IMR-90 (cell line): ENCODE measurements around the gene PDGFA. TPM values are rescaled to one million over a fixed set of nuclear protein-coding genes. Genes with fewer than 3 reads are reported as not detected.

ENCODE experiments used
- ATAC-seq: fragments of 200-7000 bp; cut with Tn5 transposase; 2 replicates; pipeline ENCODE4 v1.9.1; 2020; ENCODE audit warnings: low read depth, mild to moderate bottlenecking, moderate library complexity
- BruUV-seq: library from RNA; stranded (reverse); fragments of 400-500 nt; replicated peaks from 2 replicates; lab custom pipeline; 2021; lab: Mats Ljungman, UMichigan
- CTCF ChIA-PET: fragments of 300-600 bp; formaldehyde crosslinking; extraction: SDS; loops from one replicate; lab custom pipeline; 2021; ENCODE audit warnings: antibody characterized with exemption; lab: Yijun Ruan, JAX
- POLR2A ChIA-PET: fragments of 300-600 bp; sonication (Branson Sonifier 250); formaldehyde crosslinking; loops from one replicate; lab custom pipeline; 2022; ENCODE audit warnings: antibody characterized with exemption; ENCODE audit not compliant: unreplicated experiment; lab: Charles Lee
- DNase-seq: peaks from one replicate; pipeline ENCODE4 v3.0.0; 2013
- H2AFZ ChIP-seq: replicated peaks from 2 replicates; pipeline ENCODE3; 2013; ENCODE audit warnings: low read length, mild to moderate bottlenecking; ENCODE audit not compliant: poor library complexity
- H2AK5ac ChIP-seq: 2 replicates; pipeline ENCODE4 v1.6.1; 2013; ENCODE audit warnings: low read depth, low read length, inconsistent platforms
- H2AK9ac ChIP-seq: replicated peaks from 2 replicates; pipeline ENCODE3; 2013; ENCODE audit warnings: mild to moderate bottlenecking, low read depth, low read length, moderate library complexity; ENCODE audit not compliant: poor library complexity
- H2BK120ac ChIP-seq: 2 replicates; pipeline ENCODE4 v1.6.1; 2013; ENCODE audit warnings: low read depth, low read length, inconsistent platforms
- H2BK15ac ChIP-seq: 3 replicates; pipeline ENCODE4 v1.6.1; 2013; ENCODE audit warnings: low read depth, low read length, inconsistent platforms
- H2BK20ac ChIP-seq: 2 replicates; pipeline ENCODE4 v1.6.1; 2013; ENCODE audit warnings: low read depth, mild to moderate bottlenecking, inconsistent platforms, low read length, moderate library complexity
- H2BK5ac ChIP-seq: 2 replicates; pipeline ENCODE4 v1.6.1; 2013; ENCODE audit warnings: mild to moderate bottlenecking, low read depth, low read length, inconsistent platforms; ENCODE audit not compliant: poor library complexity, severe bottlenecking
- H3K14ac ChIP-seq: replicated peaks from 2 replicates; pipeline ENCODE4 v1.6.1; 2013; ENCODE audit warnings: low read depth, low read length, inconsistent platforms
- H3K18ac ChIP-seq: 2 replicates; pipeline ENCODE4 v1.6.1; 2013; ENCODE audit warnings: low read depth, low read length, control low read depth
- H3K23ac ChIP-seq: 2 replicates; pipeline ENCODE4 v1.6.1; 2013; ENCODE audit warnings: low read depth, low read length, inconsistent platforms
- H3K27ac ChIP-seq: 2 replicates; pipeline ENCODE4 v1.5.1; 2013; ENCODE audit warnings: mild to moderate bottlenecking, control low read depth, low read length; ENCODE audit not compliant: insufficient read depth
- H3K27me3 ChIP-seq: 2 replicates; pipeline ENCODE4 v1.6.1; 2013; ENCODE audit warnings: low read length; ENCODE audit not compliant: control insufficient read depth, insufficient read depth
- H3K36me3 ChIP-seq: 2 replicates; pipeline ENCODE4 v1.6.1; 2013; ENCODE audit warnings: low read length, mixed read lengths; ENCODE audit not compliant: control insufficient read depth, insufficient read depth
- H3K4ac ChIP-seq: 2 replicates; pipeline ENCODE4 v1.6.1; 2013; ENCODE audit warnings: low read depth, low read length, inconsistent platforms
- H3K4me1 ChIP-seq: 2 replicates; pipeline ENCODE4 v1.6.1; 2013; ENCODE audit warnings: low read length, mixed read lengths; ENCODE audit not compliant: control insufficient read depth, insufficient read depth
- H3K4me2 ChIP-seq: 2 replicates; pipeline ENCODE4 v1.6.1; 2013; ENCODE audit warnings: low read depth, mild to moderate bottlenecking, control low read depth, low read length, moderate library complexity
- H3K4me3 ChIP-seq: 2 replicates; pipeline ENCODE4 v1.5.1; 2013; ENCODE audit warnings: low read depth, mild to moderate bottlenecking, control low read depth, low read length, moderate library complexity; ENCODE audit not compliant: insufficient read depth
- H3K56ac ChIP-seq: 2 replicates; pipeline ENCODE4 v1.6.1; 2013; ENCODE audit warnings: low read length, inconsistent platforms; ENCODE audit not compliant: insufficient read depth; ENCODE audit errors: extremely low read depth
- H3K79me1 ChIP-seq, 2 experiments: 2 replicates each; pipeline ENCODE4 v1.6.1; 2013; ENCODE audit warnings: low read length in 2 of 2, inconsistent platforms in 1 of 2, low read depth in 1 of 2
- H3K9ac ChIP-seq: 2 replicates; pipeline ENCODE4 v1.6.1; 2013; ENCODE audit warnings: low read depth, low read length, control low read depth
- H3K9me1 ChIP-seq: 2 replicates; pipeline ENCODE4 v1.6.1; 2013; ENCODE audit warnings: low read length, inconsistent platforms; ENCODE audit not compliant: insufficient read depth
- H3K9me3 ChIP-seq: 2 replicates; pipeline ENCODE4 v1.6.1; 2013; ENCODE audit warnings: low read length; ENCODE audit not compliant: control insufficient read depth, insufficient read depth
- H4K20me1 ChIP-seq: 2 replicates; pipeline ENCODE4 v1.6.1; 2013; ENCODE audit warnings: low read length, inconsistent platforms; ENCODE audit not compliant: insufficient read depth
- H4K5ac ChIP-seq: 2 replicates; pipeline ENCODE4 v1.6.1; 2013; ENCODE audit warnings: mild to moderate bottlenecking, low read depth, low read length, control low read depth
- H4K8ac ChIP-seq, 2 experiments: 2 replicates each; pipeline ENCODE4 v1.6.1; 2013; ENCODE audit warnings: low read depth in 2 of 2, low read length in 2 of 2, control low read depth in 1 of 2, inconsistent platforms in 1 of 2
- H4K91ac ChIP-seq: 2 replicates; pipeline ENCODE4 v1.6.1; 2013; ENCODE audit warnings: low read depth, low read length, inconsistent platforms; ENCODE audit not compliant: insufficient read depth
- BHLHE40 ChIP-seq: fragments of 150-350 bp; IDR thresholded peaks from 2 replicates; pipeline ENCODE4 v1.6.1; 2016; ENCODE audit warnings: mild to moderate bottlenecking, low read depth, low read length
- CHD1 ChIP-seq: IDR thresholded peaks from 2 replicates; pipeline ENCODE4 v1.6.1; 2012; ENCODE audit warnings: low read depth, low read length, improper control_type of control experiment
- FOS ChIP-seq: fragments of 150-350 bp; IDR thresholded peaks from 2 replicates; pipeline ENCODE4 v1.6.1; 2016; ENCODE audit warnings: low read depth, low read length
- MAFK ChIP-seq: IDR thresholded peaks from 2 replicates; pipeline ENCODE4 v1.6.1; 2012; ENCODE audit warnings: low read depth, low read length, improper control_type of control experiment
- MAZ ChIP-seq: IDR thresholded peaks from 2 replicates; pipeline ENCODE4 v1.6.1; 2012; ENCODE audit warnings: low read depth, mild to moderate bottlenecking, low read length, improper control_type of control experiment, moderate library complexity, borderline replicate concordance
- MXI1 ChIP-seq: IDR thresholded peaks from 2 replicates; pipeline ENCODE4 v1.6.1; 2012; ENCODE audit warnings: low read depth, mild to moderate bottlenecking, low read length, moderate library complexity, borderline replicate concordance
- NFE2L2 ChIP-seq: fragments of 150-350 bp; IDR thresholded peaks from 2 replicates; pipeline ENCODE4 v1.6.1; 2016; ENCODE audit warnings: low read depth, mild to moderate bottlenecking, low read length
- POLR2A ChIP-seq: IDR thresholded peaks from 2 replicates; pipeline ENCODE4 v1.6.1; 2012; ENCODE audit warnings: mild to moderate bottlenecking, low read depth, low read length
- RFX5 ChIP-seq: IDR thresholded peaks from 2 replicates; pipeline ENCODE4 v1.8.0; 2012; ENCODE audit warnings: low read depth, mild to moderate bottlenecking, low read length, moderate library complexity
- SMC3 ChIP-seq: fragments of 150-350 bp; IDR thresholded peaks from 2 replicates; pipeline ENCODE4 v1.6.1; 2016; ENCODE audit warnings: low read depth, mild to moderate bottlenecking, antibody characterized with exemption, low read length, moderate library complexity
- whole genome bisulfite sequencing, 2 experiments: methylation state at CpG; one replicate each; pipeline versions ENCODE4 v1.1.5 to v1.1.7; 2013; ENCODE audit warnings: missing lambda C conversion rate in 2 of 2; ENCODE audit not compliant: insufficient read length in 1 of 2; ENCODE audit errors: extremely low coverage in 2 of 2; 5-methylcytosine and 5-hydroxymethylcytosine counted together
- dilution Hi-C: fragments of 300-500 bp; cut with HindIII; formaldehyde crosslinking; loops from one replicate; pipeline ENCODE4 v1.14.3; 2018; ENCODE audit warnings: low sequenced_read_pairs; ENCODE audit not compliant: unreplicated experiment
- in situ Hi-C: fragments of 300-500 bp; cut with MboI; formaldehyde crosslinking; loops from 3 replicates; pipeline ENCODE4 v1.14.3; 2019; ENCODE audit warnings: low sequenced_read_pairs, inconsistent platforms, mixed read lengths
- intact Hi-C: fragments of 100-400 bp; cut with micrococcal nuclease; formaldehyde crosslinking; loops from 2 replicates; pipeline ENCODE4 v1.10.0; 2022
- polyA plus RNA-seq, 3 experiments: library from polyadenylated mRNA; depleted of rRNA; stranded (reverse); fragments of >200 nt; gene quantifications; 2 replicates each; pipeline ENCODE4 v1.2.3, GENCODE V29; 2012; ENCODE audit warnings: low replicate concordance in 1 of 3
- total RNA-seq: library from RNA; depleted of rRNA; stranded (reverse); fragments of >200 nt; gene quantifications from 2 replicates; pipeline ENCODE4 v1.2.3, GENCODE V29; 2012
- TF ChIP-seq, protein P1 (sequence below): fragments of 150-350 bp; IDR thresholded peaks from 2 replicates; pipeline ENCODE4 v1.6.1; 2016; ENCODE audit warnings: low read depth, mild to moderate bottlenecking, low read length, moderate library complexity, borderline replicate concordance

The PDGFA gene
- total and polyA plus RNA-seq, 2 of the 4 experiments (the other 2 are of a cell fraction), result 3.3 to 3.8 TPM

GRCh38 chr7:567305-567883 lies 47.7 kb upstream of the PDGFA start:
- in situ Hi-C loops, result no loop called here
- no peak overlapping the region for H2AK9ac ChIP-seq
- no peak overlapping the region for H3K9ac ChIP-seq
- H3K14ac ChIP-seq, result no peak overlapping the region
- no peak for DNase-seq
- H3K4me3 ChIP-seq, result no peak overlapping the region
- POLR2A ChIA-PET, result no interaction called here
- H3K4me1 ChIP-seq, result no peaks in the 10 kb centered on the region; the same call in 1 of the 2 replicates
- H4K91ac ChIP-seq, result no peak overlapping the region
- no peak overlapping the region for H2BK20ac ChIP-seq
- H3K4me2 ChIP-seq, result no peak overlapping the region
- H4K8ac ChIP-seq, result no peak overlapping the region
- no peaks in the 10 kb centered on the region for H3K79me1 ChIP-seq
- H3K9me1 ChIP-seq, result 0 out of 2 replicates have a peak, but pooled peaks cover 3% of the 10 kb centered on the region
- no peak overlapping the region for H2BK15ac ChIP-seq
- no peaks in the 10 kb centered on the region; the same call in 1 of the 2 replicates for H3K27me3 ChIP-seq
- intact Hi-C loops, result no loop called here
- CTCF ChIA-PET, result no interaction called here
- H3K36me3 ChIP-seq, result no peaks in the 10 kb centered on the region
- H2AK5ac ChIP-seq, result no peak overlapping the region
- no TSS peak for BruUV-seq
- H3K23ac ChIP-seq, result no peak overlapping the region
- no peak for ATAC-seq
- H3K27ac ChIP-seq, result no peak overlapping the region
- no peak overlapping the region for H4K5ac ChIP-seq
- H2BK5ac ChIP-seq, result no peak overlapping the region
- dilution Hi-C loops, result no loop called here
- 90% methylated on average over 2 of the region's 3 CpGs; no CpG with 5 or more reads in 1 of the 2 experiments for WGBS, 2 experiments
- H3K4ac ChIP-seq, result no peak overlapping the region
- no peak overlapping the region for H3K18ac ChIP-seq
- H3K9me3 ChIP-seq, result no peaks in the 10 kb centered on the region; the same call in 1 of the 2 replicates
- no peaks in the 10 kb centered on the region for H4K20me1 ChIP-seq
- TF ChIP-seq NFE2L2 (no peak), MXI1 (no peak), POLR2A (no peak), MAZ (no peak), BHLHE40 (no peak), RFX5 (no peak), FOS (no peak), SMC3 (no peak), MAFK (no peak), CHD1 (no peak)
- TF ChIP-seq, protein P1, sequence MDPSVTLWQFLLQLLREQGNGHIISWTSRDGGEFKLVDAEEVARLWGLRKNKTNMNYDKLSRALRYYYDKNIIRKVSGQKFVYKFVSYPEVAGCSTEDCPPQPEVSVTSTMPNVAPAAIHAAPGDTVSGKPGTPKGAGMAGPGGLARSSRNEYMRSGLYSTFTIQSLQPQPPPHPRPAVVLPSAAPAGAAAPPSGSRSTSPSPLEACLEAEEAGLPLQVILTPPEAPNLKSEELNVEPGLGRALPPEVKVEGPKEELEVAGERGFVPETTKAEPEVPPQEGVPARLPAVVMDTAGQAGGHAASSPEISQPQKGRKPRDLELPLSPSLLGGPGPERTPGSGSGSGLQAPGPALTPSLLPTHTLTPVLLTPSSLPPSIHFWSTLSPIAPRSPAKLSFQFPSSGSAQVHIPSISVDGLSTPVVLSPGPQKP, result no peak
- no peak overlapping the region for H2BK120ac ChIP-seq
- no peak overlapping the region for H3K56ac ChIP-seq
- no peak overlapping the region for H2AFZ ChIP-seq
